GM12864 (cell line): ENCODE results near the gene INSYN2B.
A peak's percentile ranks its signal among the peaks of the same experiment; 100 is the strongest.

Experiments used
- DNase-seq: peaks from one replicate; pipeline ENCODE4 v3.0.0-alpha.2; 2011; ENCODE audit warnings: low read depth
- H3K4me3 ChIP-seq: 2 replicates; pipeline ENCODE4 v1.5.1; 2011; ENCODE audit warnings: mild to moderate bottlenecking, low read depth, low read length, control low read depth
- TF ChIP-seq, protein P1 (sequence below): IDR thresholded peaks from 2 replicates; pipeline ENCODE4 v1.5.1; 2011; ENCODE audit warnings: low read depth, mild to moderate bottlenecking, moderate library complexity, low read length, control low read depth, inconsistent platforms; ENCODE audit errors: missing control alignments

INSYN2B gene

DNA sequence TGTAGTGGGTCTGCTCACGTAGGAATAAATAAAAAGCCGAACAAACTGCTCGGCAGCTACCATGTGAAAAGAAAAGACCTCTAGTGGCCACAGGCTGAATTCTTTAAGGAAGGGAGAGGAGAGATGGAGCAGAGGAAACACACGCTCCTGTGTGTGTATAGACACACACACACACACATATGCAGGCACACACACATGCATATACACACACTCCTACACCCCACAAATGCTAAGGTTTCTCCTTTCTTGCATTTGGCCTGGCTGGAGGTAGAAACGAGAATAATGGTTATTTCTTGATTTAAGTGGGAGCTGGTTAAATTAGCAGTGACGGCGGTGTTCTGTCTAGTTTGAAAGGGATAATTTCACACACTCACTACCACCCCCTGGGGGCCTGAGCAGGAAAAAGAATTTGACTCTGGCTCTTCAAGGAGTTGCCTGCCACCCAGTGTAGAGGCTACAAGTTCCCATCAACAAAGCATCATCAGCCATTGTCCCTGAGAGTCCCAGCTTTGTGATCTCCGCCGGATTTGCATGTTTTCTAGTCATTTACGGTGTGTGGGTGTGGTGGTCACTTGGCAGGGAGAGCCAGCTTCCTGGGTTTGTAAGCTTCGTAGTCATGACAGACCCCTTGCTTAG lies at the start of gene INSYN2B:
Gene INSYN2B (minus strand): TSS at position 78 of the 636 bp plus-strand sequence. CDS start 96,597 bp downstream, outside the sequence.
- DNase-seq: peak; percentile 24
- H3K4me3 ChIP-seq: no peak within 1 kb of the TSS
- TF ChIP-seq, protein P1, sequence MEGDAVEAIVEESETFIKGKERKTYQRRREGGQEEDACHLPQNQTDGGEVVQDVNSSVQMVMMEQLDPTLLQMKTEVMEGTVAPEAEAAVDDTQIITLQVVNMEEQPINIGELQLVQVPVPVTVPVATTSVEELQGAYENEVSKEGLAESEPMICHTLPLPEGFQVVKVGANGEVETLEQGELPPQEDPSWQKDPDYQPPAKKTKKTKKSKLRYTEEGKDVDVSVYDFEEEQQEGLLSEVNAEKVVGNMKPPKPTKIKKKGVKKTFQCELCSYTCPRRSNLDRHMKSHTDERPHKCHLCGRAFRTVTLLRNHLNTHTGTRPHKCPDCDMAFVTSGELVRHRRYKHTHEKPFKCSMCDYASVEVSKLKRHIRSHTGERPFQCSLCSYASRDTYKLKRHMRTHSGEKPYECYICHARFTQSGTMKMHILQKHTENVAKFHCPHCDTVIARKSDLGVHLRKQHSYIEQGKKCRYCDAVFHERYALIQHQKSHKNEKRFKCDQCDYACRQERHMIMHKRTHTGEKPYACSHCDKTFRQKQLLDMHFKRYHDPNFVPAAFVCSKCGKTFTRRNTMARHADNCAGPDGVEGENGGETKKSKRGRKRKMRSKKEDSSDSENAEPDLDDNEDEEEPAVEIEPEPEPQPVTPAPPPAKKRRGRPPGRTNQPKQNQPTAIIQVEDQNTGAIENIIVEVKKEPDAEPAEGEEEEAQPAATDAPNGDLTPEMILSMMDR: peak; percentile 54

GRCh38 chr5:170028124-170028523 lies 47.8 kb upstream of the INSYN2B start:
- no peak overlapping the region for H3K4me3 ChIP-seq
- TF ChIP-seq, protein P1: no peak
- no peak for DNase-seq

DNA sequence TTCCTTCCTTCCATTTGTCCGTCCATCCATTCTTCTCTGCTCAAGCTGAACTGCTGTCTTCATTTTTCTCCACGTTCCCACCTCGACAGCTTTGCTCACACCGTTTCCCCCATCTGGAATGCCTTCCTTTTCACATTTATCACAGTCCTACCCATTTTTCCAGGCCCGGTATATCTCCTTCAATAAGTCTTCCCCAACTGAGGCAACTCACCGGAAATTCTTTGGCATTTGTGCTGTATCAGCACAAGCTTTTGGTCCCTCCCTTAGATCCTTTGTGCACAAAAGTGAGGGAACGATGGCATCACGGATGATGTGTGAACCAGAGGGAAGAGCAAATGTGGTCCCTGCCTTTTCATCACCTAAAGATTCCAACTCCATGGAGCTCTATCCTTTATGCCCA lies 45.6 kb upstream of the INSYN2B start:
- H3K4me3 ChIP-seq: no peak overlapping the region
- no peak for DNase-seq
- TF ChIP-seq, protein P1: no peak

DNA sequence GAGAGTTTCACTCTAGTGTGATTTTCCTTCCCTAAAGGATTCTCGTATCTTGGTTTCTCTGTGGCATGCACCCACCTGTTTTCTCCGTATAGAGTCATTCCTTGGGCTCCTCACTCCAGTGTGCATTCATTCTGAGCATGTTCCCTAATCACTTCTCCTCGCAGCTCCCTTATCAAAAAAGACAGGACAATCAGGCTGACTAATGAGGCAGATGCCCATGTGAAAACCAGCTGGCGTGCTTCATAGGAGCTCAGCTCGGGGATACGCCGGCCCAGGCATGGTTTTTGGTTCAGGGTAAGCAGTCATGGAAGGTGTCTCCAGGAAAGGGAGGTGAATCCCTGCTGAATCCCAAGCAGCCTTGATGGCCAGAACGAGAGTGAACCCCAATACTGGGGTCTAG lies 41.2 kb upstream of the INSYN2B start:
- DNase-seq: no peak
- TF ChIP-seq, protein P1: no peak
- H3K4me3 ChIP-seq: no peak overlapping the region

GRCh38 chr5:170020423-170020822 lies 40.1 kb upstream of the INSYN2B start:
- H3K4me3 ChIP-seq: no peak overlapping the region
- TF ChIP-seq, protein P1: no peak
- DNase-seq: no peak

GRCh38 chr5:170012622-170013021 lies 32.3 kb upstream of the INSYN2B start:
- TF ChIP-seq, protein P1: no peak
- H3K4me3 ChIP-seq: no peak overlapping the region
- no peak for DNase-seq

- H3K4me3 ChIP-seq: no peak overlapping the region
- TF ChIP-seq, protein P1: no peak
- DNase-seq: no peak
These were observed 31.5 kb upstream of the INSYN2B start for GRCh38 chr5:170011751-170012150.
